Cardiac fibroblast (primary cell): ENCODE results near the gene ATM.
A peak's percentile ranks its signal among the peaks of the same experiment; 100 is the strongest.
"Not testable (repeated sequence)": the region's sequence is repeated elsewhere in the genome, so short reads cannot be mapped to it uniquely, and the experiment has no call there.

Experiments
- DNase-seq, 2 donors: peaks; one replicate each; pipeline versions ENCODE4 v3.0.0 to v3.0.0-alpha.2; 2010; ENCODE audit warnings: low read depth in 2 of 2
- H3K4me3 ChIP-seq, 2 donors: replicated peaks in 1 of 2; 1 replicate in 1 of 2; 2 replicates in 1 of 2; pipeline ENCODE4 v1.5.1; 2011; ENCODE audit warnings: low read depth in 2 of 2, low read length in 2 of 2, mild to moderate bottlenecking in 2 of 2, moderate library complexity in 1 of 2
- TF ChIP-seq, protein P1 (sequence below): IDR thresholded peaks from one replicate; pipeline ENCODE4 v1.5.1; 2011; ENCODE audit warnings: low read depth, mild to moderate bottlenecking, low read length, inconsistent platforms

ATM gene

DNA sequence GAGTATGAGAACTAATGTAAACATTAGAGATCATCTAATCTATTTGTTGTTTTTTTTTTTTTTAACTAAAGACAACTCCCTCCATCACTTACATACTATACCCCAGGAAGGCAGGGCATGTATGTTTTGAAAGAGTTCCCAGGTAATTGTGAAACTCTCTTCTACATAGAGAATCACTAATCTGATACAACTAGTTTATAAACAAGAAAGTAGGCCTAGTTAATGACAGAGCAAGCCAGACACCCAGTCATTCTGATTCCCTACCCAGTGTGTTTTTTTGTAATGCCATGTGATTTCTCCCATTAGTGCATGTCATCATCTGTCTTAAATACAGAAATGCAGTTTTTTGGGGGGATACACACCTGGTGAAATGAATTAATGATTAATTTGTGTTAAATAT, 123.6 kb downstream of the ATM start:
- no peak for DNase-seq
- H3K4me3 ChIP-seq, result no peak overlapping the region
- TF ChIP-seq, protein P1, sequence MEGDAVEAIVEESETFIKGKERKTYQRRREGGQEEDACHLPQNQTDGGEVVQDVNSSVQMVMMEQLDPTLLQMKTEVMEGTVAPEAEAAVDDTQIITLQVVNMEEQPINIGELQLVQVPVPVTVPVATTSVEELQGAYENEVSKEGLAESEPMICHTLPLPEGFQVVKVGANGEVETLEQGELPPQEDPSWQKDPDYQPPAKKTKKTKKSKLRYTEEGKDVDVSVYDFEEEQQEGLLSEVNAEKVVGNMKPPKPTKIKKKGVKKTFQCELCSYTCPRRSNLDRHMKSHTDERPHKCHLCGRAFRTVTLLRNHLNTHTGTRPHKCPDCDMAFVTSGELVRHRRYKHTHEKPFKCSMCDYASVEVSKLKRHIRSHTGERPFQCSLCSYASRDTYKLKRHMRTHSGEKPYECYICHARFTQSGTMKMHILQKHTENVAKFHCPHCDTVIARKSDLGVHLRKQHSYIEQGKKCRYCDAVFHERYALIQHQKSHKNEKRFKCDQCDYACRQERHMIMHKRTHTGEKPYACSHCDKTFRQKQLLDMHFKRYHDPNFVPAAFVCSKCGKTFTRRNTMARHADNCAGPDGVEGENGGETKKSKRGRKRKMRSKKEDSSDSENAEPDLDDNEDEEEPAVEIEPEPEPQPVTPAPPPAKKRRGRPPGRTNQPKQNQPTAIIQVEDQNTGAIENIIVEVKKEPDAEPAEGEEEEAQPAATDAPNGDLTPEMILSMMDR, result no peak

DNA sequence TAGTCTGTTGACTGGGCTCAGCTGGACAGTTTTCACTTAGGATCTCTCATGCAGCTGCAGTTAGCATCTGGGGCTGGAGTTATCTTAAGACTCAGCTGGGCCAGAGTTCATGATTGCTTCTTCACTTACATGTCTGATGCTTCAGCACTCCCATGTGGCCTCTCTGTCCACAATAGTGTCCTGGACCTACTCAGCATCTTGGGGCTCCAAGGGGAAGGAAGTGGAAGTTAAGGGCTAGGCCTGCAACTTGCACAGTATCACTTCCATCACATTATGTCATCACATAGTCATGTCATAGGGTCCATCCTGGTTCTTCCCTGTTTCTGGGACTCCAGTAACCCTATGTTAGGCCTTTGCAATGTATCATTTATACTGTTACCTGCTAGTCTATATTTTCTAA, 128.6 kb downstream of the ATM start:
- H3K4me3 ChIP-seq, result no peak overlapping the region
- TF ChIP-seq, protein P1, result no peak
- DNase-seq, result no peak

DNA sequence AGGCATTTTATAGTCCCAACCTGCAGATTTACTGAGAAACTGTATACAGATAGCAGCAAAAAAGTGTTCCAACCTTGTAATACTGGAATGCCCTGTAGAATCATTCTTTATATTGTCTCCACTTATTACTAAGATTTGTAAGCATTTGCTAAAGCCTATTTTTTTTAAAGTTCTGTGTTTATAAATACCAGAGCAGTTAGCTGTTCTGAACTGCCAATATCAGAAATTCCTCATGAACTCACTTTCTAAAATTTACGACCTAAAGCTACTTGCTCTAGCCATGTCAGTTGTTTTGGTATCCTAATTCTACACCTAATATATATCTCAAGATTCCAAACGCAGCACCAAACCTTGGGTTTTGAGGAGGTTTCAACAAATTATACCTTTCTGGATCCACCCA, 141.3 kb downstream of the ATM start:
- no peak overlapping the region for H3K4me3 ChIP-seq
- peak in 1 of 2 donors; percentile 14 for DNase-seq
- TF ChIP-seq, protein P1, result no peak

DNA sequence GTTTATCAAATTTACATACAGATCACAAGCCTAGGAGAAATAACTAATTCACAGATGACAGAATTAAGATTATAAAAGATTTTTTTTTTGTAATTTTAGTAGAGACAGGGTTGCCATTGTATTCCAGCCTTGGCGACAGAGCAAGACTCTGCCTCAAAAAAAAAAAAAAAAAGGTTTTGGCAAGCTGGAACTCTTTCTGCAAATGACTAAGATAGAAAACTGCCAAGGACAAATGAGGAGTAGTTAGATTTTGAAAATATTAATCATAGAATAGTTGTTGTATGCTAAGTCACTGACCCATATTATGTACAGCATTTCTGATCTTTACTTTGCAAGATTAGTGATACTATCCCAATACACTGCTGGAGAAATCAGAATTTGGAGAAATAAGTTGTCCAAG, 145.3 kb downstream of the ATM start:
- peak; percentile 5 to 50 for DNase-seq

DNA sequence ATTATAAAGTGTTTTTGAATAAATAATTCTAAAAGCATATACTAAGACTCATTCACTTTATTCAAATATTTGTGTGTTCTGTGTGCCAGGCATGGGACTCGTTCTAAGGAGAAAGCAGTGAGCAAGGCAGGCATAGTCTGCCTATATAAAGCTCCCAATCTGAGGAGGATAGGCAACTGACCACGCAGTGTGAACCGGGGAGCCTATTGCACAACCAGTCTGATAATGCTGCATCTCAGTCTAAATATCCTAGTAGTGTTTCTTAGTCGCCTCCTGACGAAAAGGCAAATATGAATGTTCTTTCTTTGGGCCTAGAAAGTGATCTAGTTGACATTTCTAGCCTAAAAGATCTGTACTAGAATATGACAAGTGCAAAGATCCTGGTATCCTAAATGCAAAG, 146.2 kb downstream of the ATM start:
- no peak overlapping the region for H3K4me3 ChIP-seq
- no peak for DNase-seq
- TF ChIP-seq, protein P1, result no peak

More for the DNA sequence above, 145.3 kb downstream of the ATM start:
- TF ChIP-seq, protein P1, result no peak
- no peak overlapping the region for H3K4me3 ChIP-seq

DNA sequence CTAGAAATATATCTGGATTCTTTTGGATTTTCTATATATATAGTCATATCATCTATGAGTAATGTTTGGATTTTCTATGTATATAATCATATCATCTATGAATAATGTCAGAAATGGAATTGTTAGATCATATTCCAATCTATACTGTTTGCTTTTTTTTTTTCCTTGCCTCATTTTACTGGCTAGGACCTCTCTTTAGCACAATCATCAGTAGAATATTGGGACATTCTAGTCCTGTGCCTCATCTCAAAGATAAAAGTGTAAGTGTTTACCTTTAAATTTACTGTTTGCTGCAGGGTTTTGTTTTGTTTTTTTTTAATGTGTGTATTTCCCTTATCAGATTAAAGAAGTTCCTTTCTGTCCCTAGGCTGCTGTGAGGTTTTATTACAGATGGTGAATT, 147.4 kb downstream of the ATM start:
- no peak for DNase-seq
- no peak overlapping the region for H3K4me3 ChIP-seq
- TF ChIP-seq, protein P1, result no peak

DNA sequence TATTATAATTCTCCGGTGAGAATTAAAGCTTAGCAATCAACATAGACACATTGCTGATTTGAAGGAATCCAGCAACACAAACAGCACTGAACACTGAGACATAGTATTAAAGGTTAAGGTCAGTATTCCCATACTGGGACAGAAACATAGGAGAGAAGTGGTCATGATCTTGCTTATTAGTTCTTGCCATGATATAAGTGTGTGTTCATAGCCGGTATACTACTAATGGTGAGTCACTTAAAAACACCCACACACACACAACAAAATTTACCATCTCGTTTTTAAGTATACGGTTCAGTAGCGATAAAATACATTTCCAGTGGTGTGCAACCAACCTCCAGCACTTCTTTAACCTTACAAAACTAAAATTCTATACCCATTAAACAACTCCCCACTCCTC, 148.1 kb downstream of the ATM start:
- DNase-seq, result no peak
- no peak overlapping the region for H3K4me3 ChIP-seq

DNA sequence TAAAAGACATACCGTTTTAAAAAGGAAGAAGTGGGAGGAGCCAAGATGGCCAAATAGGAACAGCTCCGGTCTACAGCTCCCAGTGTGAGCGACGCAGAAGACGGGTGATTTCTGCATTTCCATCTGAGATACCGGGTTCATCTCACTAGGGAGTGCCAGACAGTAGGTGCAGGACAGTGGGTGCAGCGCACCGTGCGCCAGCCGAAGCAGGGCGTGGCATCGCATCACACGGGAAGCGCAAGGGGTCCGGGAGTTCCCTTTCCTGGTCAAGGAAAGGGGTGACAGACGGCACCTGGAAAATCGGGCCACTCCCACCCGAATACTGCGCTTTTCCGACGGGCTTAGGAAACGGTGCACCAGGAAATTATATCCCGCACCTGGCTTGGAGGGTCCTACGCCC, 150.6 kb downstream of the ATM start:
- H3K4me3 ChIP-seq, DNase-seq: not testable (repeated sequence)

More for the DNA sequence above, 148.1 kb downstream of the ATM start:
- TF ChIP-seq, protein P1, result no peak
